ENCODE data around the gene CITED4.

Gene CITED4

DNA sequence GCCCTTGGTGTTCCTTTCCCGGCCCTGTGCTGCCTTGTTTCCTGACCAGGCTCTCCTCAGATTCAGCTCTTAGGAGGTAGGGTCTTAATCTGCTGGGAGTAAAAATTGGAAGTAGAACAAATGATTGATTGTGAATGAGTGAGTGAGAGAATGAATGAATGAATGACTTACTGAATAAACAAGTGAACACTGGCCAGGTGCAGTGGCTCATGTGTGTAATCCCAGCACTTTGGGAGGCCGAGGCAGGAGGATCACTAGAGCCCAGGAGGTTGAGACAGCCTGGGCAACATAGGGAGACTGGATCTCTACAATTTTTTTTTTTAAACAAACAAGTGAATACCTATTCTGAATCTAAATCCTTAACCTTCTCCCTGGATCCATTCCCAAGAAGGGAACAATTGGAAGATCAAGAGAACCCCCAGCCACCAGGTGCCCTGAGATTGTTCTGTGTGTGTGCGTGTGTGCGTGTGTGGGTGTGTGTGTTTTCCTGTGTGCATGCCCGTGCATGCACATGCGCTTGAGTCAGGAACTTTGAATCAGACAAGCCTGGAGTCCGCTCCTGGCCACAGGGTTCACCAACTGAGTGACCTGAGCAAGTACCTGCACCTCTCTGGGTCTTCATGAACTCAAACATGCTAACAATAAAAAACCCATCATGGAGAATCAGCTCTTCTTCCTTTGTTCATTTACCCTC, 24.3 kb upstream of the CITED4 start:
- DNase-seq (ENCODE audit: low read depth in 1 of 2, low spot score in 1 of 2), result no peak

- no peak for DNase-seq (ENCODE audit: low read depth in 1 of 2, low spot score in 1 of 2)
These were observed 22.1 kb upstream of the CITED4 start for GRCh38 chr1:40884055-40884795.

DNA sequence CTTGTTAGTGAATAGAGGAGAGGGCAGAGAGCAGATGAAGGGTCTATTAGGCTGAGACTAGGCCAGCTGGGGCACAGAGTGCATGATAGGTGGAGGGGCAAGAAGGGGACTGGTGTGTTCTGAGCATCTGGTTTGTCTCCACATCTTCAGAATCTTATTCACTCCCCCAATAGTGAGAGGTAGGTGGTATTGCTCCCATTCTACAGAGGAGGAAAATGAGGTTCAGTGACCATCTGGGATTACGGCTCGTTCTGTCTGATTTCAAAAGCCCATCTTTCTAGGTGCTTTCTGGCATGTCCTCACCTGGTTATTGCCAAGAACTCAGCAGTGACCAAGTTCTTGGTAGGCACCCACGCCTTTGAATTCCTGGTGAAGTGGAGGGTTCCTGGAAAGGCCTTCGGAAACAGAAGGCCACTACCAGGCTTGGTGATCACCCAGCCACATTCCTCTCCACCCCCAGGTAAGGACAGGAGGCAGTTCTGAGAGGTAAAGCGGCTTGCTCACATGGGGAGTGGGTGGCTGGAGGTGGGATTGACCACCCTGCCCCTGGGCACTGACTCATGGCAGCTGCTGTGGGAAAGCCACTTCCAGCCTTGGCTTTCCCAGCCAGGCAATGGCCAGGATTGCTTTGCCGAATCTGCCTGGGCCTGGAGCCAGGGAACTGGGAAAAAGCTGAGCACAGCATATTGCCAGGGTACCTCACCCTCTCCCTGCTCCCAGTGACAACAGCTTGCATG, 18.8 kb upstream of the CITED4 start:
- DNase-seq (ENCODE audit: low read depth in 1 of 2, low spot score in 1 of 2), result no peak

DNA sequence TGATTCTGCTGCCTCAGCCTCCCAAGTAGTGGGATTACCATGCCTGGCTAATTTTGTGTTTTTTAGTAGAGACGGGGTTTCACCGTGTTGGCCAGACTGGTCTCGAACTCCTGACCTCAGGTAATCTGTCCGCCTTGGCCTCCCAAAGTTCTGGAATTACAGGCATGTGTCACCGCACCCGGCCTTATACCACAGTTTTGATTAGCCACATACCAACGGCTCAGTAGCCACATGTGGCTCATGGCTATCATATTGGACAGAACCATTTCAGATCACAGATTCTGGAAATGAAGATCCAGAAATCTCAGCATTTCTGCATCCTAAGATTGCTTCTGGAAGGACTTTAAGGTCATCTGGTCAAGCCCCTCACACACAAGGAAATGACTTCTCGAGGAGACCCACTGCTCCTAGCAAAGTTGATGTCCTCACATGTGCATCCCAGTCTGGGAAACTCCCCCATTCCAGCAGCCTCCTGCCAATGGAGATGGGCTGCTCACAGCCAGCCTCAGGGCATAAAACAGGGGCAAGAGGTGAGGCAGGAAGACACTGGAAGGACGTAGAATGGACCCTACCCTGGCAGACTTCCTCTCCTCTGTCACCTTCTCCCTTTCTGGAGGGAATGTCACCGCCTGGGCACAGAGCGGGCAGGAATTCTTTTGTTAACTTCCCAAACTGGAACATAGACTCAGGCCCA, 17.5 kb upstream of the CITED4 start:
- no peak for DNase-seq (ENCODE audit: low read depth in 1 of 2, low spot score in 1 of 2)

- DNase-seq (ENCODE audit: low read depth in 1 of 2, low spot score in 1 of 2), result no peak
These were observed 16.7 kb upstream of the CITED4 start for GRCh38 chr1:40878906-40879305.

GRCh38 chr1:40877698-40878097, 15.5 kb upstream of the CITED4 start:
- DNase-seq (ENCODE audit: low read depth in 1 of 2, low spot score in 1 of 2), result no peak

- no peak for DNase-seq (ENCODE audit: low read depth in 1 of 2, low spot score in 1 of 2)
These were observed 14.7 kb upstream of the CITED4 start for GRCh38 chr1:40876891-40877290.

- no peak for DNase-seq (ENCODE audit: low read depth in 1 of 2, low spot score in 1 of 2)
These were observed 14.2 kb upstream of the CITED4 start for GRCh38 chr1:40876436-40876761.

DNA sequence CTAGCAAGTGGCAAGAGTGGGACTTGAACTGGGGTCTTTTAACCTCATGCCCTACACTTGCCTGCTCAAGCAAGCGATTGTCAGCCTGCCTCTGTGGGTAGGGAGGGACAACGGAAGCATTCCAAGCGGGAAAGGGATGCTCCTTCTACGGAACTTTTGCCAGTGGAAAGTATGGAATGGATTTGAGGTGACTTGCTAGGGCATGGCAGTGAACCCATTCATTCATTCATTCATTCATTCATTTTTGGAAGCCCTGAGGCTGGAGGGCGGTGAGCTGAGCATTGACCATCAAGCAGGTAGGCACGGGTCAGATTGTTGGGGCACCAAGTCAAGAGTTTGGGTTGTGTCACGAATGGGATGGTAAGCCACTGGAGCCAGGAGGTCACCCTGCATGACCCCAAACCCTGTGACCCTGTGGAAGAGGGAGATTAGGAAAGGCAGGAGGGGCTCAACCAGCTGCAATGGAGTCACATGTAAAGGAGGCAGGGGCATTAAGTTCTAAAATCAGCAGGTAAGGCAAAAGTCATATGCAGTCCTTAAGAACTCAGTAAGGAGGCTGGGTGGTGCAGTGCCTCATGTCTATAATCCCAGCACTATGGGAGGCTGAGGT, 11.8 kb upstream of the CITED4 start:
- DNase-seq (ENCODE audit: low read depth in 1 of 2, low spot score in 1 of 2), result no peak

DNA sequence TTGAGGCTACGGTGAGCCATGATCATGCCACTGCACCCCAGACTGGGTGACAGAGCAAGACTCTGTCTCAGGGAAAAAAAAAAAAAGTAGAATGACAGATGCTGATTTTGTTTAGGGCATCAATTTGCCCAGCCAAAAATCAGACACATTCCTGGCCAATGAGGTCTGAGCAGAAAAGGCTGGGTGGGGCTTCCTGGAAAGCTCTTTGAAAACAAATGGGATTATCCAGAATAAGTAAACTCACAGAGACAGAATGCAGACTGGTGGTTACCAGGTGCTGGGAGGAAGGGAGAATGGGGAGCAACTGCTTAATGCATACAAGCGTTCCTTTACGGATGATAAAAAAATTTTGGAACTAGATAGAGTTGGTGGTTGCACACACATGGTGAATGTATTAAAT, 10.1 kb upstream of the CITED4 start:
- no peak for DNase-seq (ENCODE audit: low read depth in 1 of 2, low spot score in 1 of 2)

- DNase-seq (ENCODE audit: low read depth in 1 of 2, low spot score in 1 of 2), result no peak
These were observed 8.1 kb upstream of the CITED4 start for GRCh38 chr1:40870135-40870728.

DNA sequence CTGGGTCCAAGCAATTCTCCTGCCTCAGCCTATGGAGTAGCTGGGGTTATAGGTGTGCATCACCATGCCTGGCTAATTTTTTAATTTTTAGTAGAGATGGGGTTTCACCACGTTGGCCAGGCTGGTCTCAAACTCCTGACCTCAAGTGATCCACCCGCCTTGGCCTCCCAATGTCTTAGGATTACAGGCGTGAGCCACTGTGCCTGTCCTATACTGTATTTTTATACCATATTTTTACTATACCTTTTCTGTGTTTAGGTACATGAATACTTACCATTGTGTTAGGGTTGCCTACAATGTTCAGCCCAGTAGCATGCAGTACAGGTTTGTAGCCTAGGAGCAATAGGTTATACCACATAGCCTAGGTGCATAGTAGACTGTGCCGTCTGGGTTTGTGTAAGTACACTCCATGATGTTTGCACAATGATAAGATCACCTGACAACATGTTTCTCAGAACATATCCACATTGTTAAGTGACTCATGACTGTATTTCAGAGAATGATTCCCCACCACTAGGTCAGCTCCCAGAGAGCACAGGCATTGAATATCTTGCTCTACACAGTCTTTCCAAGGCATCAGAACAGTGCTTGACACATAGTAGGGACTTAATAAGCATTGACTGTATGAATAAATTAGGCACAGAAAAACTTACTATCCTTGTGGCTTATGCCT, 6.0 kb upstream of the CITED4 start:
- no peak for DNase-seq (ENCODE audit: low read depth in 1 of 2, low spot score in 1 of 2)

DNA sequence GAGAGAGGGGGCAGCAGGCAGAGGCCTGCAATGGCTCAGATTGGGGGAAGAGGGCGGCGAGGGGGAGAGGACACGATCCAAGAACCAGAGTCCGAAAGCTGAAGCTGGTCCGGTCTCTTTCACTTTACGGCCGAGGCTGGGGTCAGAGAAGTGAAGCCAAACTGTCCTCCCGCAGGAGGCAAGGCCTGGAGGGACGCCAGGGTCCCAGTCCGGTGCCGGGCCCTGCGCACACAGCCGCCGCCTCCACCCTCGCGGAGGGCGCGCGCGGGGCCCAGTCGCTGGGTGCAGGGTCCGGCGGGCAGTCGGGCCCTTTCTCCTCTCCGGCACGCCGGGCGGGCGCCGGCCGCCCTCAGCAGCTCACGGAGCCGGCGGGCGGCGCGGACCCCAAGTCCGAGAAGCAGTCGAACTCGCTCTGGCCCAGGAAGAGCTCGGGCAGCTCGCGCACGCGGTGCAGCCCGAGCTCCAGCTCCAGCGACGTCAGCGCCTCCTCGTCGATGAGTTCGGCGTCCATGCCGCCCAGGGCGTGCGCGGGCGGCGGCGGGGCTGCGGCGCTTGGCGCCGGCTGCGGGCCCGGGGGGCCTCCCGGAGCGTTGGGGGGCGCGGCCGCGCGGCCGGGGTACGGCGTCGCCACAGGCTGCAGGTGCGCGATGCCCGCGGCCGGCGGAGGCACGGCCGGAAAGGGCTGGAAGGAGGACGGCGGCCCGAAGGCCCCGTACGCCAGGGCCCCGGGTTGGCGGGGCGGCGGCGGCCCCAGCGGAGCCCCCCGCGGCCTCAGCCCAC, 749 bp downstream of the CITED4 start:
- DNase-seq (ENCODE audit: low read depth in 1 of 2, low spot score in 1 of 2), result peak in 1 of 2 donors; percentile 24

GRCh38 chr1:40860706-40861223, 1.4 kb downstream of the CITED4 start:
- DNase-seq (ENCODE audit: low read depth in 1 of 2, low spot score in 1 of 2), result no peak

GRCh38 chr1:40858856-40859416, 3.2 kb downstream of the CITED4 start:
- no peak for DNase-seq (ENCODE audit: low read depth in 1 of 2, low spot score in 1 of 2)

DNA sequence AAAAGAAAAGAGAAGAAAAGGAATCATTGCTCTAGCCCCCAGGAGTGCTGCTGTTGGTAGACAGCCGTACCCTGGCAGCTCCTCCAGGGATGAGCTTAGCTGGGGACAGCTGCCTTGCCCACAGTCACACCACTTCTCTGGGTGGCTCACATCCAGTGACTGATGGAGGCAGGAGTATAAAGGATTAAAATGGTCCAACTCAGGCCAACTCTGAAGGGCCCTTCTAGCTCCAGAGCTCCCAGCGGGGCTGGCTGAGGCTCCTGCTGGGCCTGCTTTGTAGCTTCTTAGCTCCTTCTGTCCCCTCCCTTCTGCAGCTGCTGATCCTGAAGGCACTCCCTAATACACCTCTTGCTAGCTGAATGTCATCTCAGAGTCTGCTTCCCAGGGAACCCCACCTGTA, 4.4 kb downstream of the CITED4 start:
- DNase-seq (ENCODE audit: low read depth in 1 of 2, low spot score in 1 of 2), result no peak

- DNase-seq (ENCODE audit: low read depth in 1 of 2, low spot score in 1 of 2), result no peak
These were observed 5.4 kb downstream of the CITED4 start for GRCh38 chr1:40856656-40857302.

DNA sequence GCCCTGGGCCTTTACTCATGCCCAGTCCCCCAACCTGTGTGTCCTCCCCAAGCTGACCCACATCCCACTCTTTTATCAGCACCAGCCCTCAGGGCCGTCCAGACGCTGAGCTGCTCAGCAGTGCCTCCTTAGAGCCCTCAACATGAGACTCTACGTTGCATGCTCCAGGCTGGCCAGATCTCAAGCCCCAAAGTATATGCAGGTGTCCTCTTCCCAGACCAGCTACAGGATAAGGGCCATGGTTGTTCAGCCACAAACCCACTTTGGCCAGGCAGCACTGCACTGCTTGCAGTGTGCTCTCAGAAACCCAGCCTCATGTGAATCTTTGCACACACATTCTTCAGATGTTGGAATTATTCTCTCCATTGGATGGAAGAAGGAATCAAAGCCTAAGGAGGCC, 6.0 kb downstream of the CITED4 start:
- no peak for DNase-seq (ENCODE audit: low read depth in 1 of 2, low spot score in 1 of 2)

GRCh38 chr1:40855513-40855912, 6.7 kb downstream of the CITED4 start:
- no peak for DNase-seq (ENCODE audit: low read depth in 1 of 2, low spot score in 1 of 2)
